Esophagus muscularis mucosa (tissue), 3 donors: Measurements from ENCODE around the gene DNAJC4.

Source experiments
- POLR2A ChIP-seq: fragments of 450-650 bp; IDR thresholded peaks from one replicate; pipeline ENCODE4 v1.6.1; 2017; ENCODE audit warnings: antibody characterized with exemption, moderate library complexity, mild to moderate bottlenecking, low read depth
- POLR2AphosphoS5 ChIP-seq, 2 donors: sonication (generic); formaldehyde crosslinking; IDR thresholded peaks; one replicate each; pipeline ENCODE4 v1.6.1; 2017; ENCODE audit warnings: antibody characterized with exemption in 2 of 2
- TF ChIP-seq, protein P1 (sequence below), 3 experiments: fragments of 200-600 bp in 2 of 3; fragments of 450-650 bp in 1 of 3; sonication (generic) in 2 of 3; IDR thresholded peaks; one replicate each; pipeline ENCODE4 v1.5.1; 2017 to 2019; ENCODE audit warnings: antibody characterized with exemption in 3 of 3, mild to moderate bottlenecking in 2 of 3, moderate library complexity in 1 of 3

DNA sequence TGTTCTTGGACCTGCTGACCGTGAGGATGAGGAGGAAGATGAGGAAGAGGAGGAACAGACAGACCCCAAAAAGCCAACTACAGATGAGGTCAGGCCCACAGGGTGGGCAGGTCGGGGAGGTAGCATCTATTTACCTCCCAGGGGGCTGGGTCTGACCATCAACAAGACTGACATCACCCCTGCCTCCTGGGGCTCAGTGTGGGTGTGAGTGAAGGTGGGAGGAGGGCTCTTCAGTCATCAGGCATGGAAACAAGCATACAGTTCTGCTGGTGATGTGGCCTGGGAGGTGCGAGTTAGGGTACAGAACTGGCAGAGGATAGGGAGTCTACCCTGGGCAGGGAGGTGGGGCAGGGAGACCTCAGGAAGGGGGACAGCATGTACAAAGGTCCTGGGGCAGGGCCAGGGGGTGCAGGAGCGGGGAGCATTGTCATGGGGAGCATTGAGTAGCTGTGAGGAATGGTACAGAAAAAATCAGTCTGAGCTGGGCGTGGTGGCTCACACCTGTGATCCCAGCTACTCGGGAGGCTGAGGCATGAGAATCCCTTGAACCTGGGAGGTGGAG, 29.9 kb downstream of the DNAJC4 start:
- TF ChIP-seq, protein P1, sequence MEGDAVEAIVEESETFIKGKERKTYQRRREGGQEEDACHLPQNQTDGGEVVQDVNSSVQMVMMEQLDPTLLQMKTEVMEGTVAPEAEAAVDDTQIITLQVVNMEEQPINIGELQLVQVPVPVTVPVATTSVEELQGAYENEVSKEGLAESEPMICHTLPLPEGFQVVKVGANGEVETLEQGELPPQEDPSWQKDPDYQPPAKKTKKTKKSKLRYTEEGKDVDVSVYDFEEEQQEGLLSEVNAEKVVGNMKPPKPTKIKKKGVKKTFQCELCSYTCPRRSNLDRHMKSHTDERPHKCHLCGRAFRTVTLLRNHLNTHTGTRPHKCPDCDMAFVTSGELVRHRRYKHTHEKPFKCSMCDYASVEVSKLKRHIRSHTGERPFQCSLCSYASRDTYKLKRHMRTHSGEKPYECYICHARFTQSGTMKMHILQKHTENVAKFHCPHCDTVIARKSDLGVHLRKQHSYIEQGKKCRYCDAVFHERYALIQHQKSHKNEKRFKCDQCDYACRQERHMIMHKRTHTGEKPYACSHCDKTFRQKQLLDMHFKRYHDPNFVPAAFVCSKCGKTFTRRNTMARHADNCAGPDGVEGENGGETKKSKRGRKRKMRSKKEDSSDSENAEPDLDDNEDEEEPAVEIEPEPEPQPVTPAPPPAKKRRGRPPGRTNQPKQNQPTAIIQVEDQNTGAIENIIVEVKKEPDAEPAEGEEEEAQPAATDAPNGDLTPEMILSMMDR (IDR thresholded peaks at IDR 0.05) = no peak
- no peak for TF ChIP-seq POLR2A
- TF ChIP-seq POLR2AphosphoS5 (IDR thresholded peaks at IDR 0.05) = no peak
